B cell (primary cell): ENCODE data around the gene SAC3D1. TPM values are rescaled to one million over a fixed set of nuclear protein-coding genes. Genes with fewer than 3 reads are reported as not detected.

Experiments used
- ATAC-seq: fragments of 200-7000 bp; cut with Tn5 transposase; one replicate; pipeline ENCODE4 v1.10.0; 2021; ENCODE audit warnings: low read depth, mild to moderate bottlenecking, moderate number of reproducible peaks, moderate library complexity
- CTCF ChIA-PET: fragments of 350-600 bp; sonication (Branson Sonifier 250); formaldehyde crosslinking; loops from one replicate; lab custom pipeline; 2021; ENCODE audit warnings: antibody characterized with exemption, inconsistent platforms; lab: Charles Lee
- POLR2A ChIA-PET: fragments of 350-600 bp; sonication (Branson Sonifier 250); formaldehyde crosslinking; loops from one replicate; lab custom pipeline; 2021; ENCODE audit warnings: antibody characterized with exemption; lab: Charles Lee
- DNase-seq: peaks from one replicate; pipeline ENCODE4 v3.0.0; 2013
- H2AFZ ChIP-seq: 2 replicates; pipeline ENCODE4 v1.6.1; 2012; ENCODE audit warnings: mild to moderate bottlenecking, low read depth, low read length; ENCODE audit not compliant: insufficient read depth, poor library complexity, severe bottlenecking
- H3K27ac ChIP-seq, 2 donors: 1 replicate in 1 of 2; 2 replicates in 1 of 2; pipeline ENCODE4 v1.5.1; 2012 to 2013; ENCODE audit warnings: low read length in 2 of 2, mild to moderate bottlenecking in 2 of 2, moderate library complexity in 1 of 2
- H3K27me3 ChIP-seq, 4 experiments: fragments of 200-600 bp in 1 of 4; sonication (generic) in 1 of 4; replicated peaks in 1 of 4; 1 replicate in 2 of 4; 2 replicates in 2 of 4; pipeline versions ENCODE4 v1.6.1 to v1.7.0; 2013 to 2016; ENCODE audit warnings: low read length in 3 of 4, mild to moderate bottlenecking in 2 of 4, mixed read lengths in 1 of 4, moderate library complexity in 1 of 4; ENCODE audit not compliant: insufficient read depth in 4 of 4, control insufficient read depth in 3 of 4; ENCODE audit errors: control extremely low read depth in 1 of 4
- H3K36me3 ChIP-seq, 2 experiments: replicated peaks in 1 of 2; 1 replicate in 1 of 2; 2 replicates in 1 of 2; pipeline versions ENCODE4 v1.6.1 to v1.7.1; 2013; ENCODE audit warnings: low read length in 1 of 2; ENCODE audit not compliant: insufficient read depth in 2 of 2, control insufficient read depth in 1 of 2; ENCODE audit errors: control extremely low read depth in 1 of 2, extremely low read depth in 1 of 2
- H3K4me1 ChIP-seq, 2 donors: fragments of 200-600 bp in 1 of 2; sonication (generic) in 1 of 2; 1 replicate in 1 of 2; 2 replicates in 1 of 2; pipeline versions ENCODE4 v1.5.1 to v1.6.1; 2013 to 2017; ENCODE audit warnings: low read length in 2 of 2; ENCODE audit not compliant: control insufficient read depth in 2 of 2, insufficient read depth in 2 of 2
- H3K4me2 ChIP-seq: replicated peaks from 2 replicates; pipeline ENCODE3; 2012; ENCODE audit warnings: mild to moderate bottlenecking, low read depth, low read length; ENCODE audit not compliant: poor library complexity, severe bottlenecking
- H3K4me3 ChIP-seq, 5 experiments: fragments of 200-600 bp in 1 of 5; sonication (generic) in 1 of 5; 1 replicate in 3 of 5; 2 replicates in 2 of 5; pipeline versions ENCODE4 v1.5.1 to v1.7.0; 2011 to 2016; ENCODE audit warnings: low read length in 4 of 5, mild to moderate bottlenecking in 4 of 5, low read depth in 2 of 5, control low read depth in 1 of 5, moderate library complexity in 1 of 5; ENCODE audit not compliant: insufficient read depth in 1 of 5; ENCODE audit errors: control extremely low read depth in 1 of 5, extremely low read depth in 1 of 5
- H3K79me2 ChIP-seq: fragments of 200-600 bp; sonication (generic); one replicate; pipeline ENCODE4 v1.6.0; 2016; ENCODE audit warnings: low read length; ENCODE audit not compliant: control insufficient read depth, insufficient read depth
- H3K9ac ChIP-seq: fragments of 200-600 bp; sonication (generic); 2 replicates; pipeline ENCODE4 v1.6.1; 2017; ENCODE audit warnings: mild to moderate bottlenecking, low read length, moderate library complexity
- H3K9me3 ChIP-seq, 3 donors: one replicate each; pipeline versions ENCODE4 v1.6.1 to v1.7.1; 2013; ENCODE audit warnings: low read length in 2 of 3; ENCODE audit not compliant: control insufficient read depth in 2 of 3, insufficient read depth in 1 of 3; ENCODE audit errors: control extremely low read depth in 1 of 3
- H4K20me1 ChIP-seq: 2 replicates; pipeline ENCODE4 v1.6.0; 2012; ENCODE audit warnings: mild to moderate bottlenecking, low read length; ENCODE audit not compliant: insufficient read depth, control insufficient read depth, poor library complexity, severe bottlenecking
- H3K27ac Mint-ChIP-seq: one replicate; pipeline ENCODE4 v1.8.0; 2021; ENCODE audit warnings: mixed read lengths
- H3K27me3 Mint-ChIP-seq: one replicate; pipeline ENCODE4 v1.8.0; 2021; ENCODE audit warnings: mixed read lengths
- H3K4me1 Mint-ChIP-seq: one replicate; pipeline ENCODE4 v1.8.0; 2021; ENCODE audit warnings: mixed read lengths
- H3K4me3 Mint-ChIP-seq: one replicate; pipeline ENCODE4 v1.8.0; 2021; ENCODE audit warnings: mixed read lengths
- H3K9me3 Mint-ChIP-seq: one replicate; pipeline ENCODE4 v1.8.0; 2022; ENCODE audit warnings: mixed read lengths; ENCODE audit not compliant: insufficient read depth
- CTCF ChIP-seq: fragments of 200-600 bp; IDR thresholded peaks from one replicate; pipeline ENCODE4 v1.8.0; 2022; ENCODE audit warnings: antibody characterized with exemption, mild to moderate bottlenecking
- EZH2 ChIP-seq: IDR thresholded peaks from 2 replicates; pipeline ENCODE4 v1.6.1; 2012; ENCODE audit warnings: borderline replicate concordance, low read depth, mild to moderate bottlenecking, moderate library complexity, low read length; ENCODE audit not compliant: insufficient read depth, poor library complexity, severe bottlenecking
- WGBS: methylation state at CpG from one replicate; pipeline ENCODE4 v1.1.5; 2013; ENCODE audit warnings: missing lambda C conversion rate; ENCODE audit not compliant: insufficient coverage; 5-methylcytosine and 5-hydroxymethylcytosine counted together
- intact Hi-C: fragments of 100-400 bp; cut with micrococcal nuclease; formaldehyde crosslinking; loops from one replicate; pipeline ENCODE4 v1.10.0; 2022
- polyA plus RNA-seq: library from polyadenylated mRNA; depleted of rRNA; stranded (reverse); fragments of >200 nt; gene quantifications from 2 replicates; pipeline ENCODE4 v1.2.3, GENCODE V29; 2012
- total RNA-seq, 2 donors: library from RNA; stranded (reverse); fragments of 120-200 nt in 1 of 2; gene quantifications; 1 replicate in 1 of 2; 2 replicates in 1 of 2; pipeline versions ENCODE4 v1.2.3 to v1.2.4, GENCODE V29; 2013 to 2022

Gene SAC3D1
- total and polyA plus RNA-seq, 2 donors (not counting 1 experiment from before 2014, with no cell fraction given) = 5.9 to 6.0 TPM

- Histone ChIP-seq H3K4me2 (no peak overlapping the region), H4K20me1 (no peaks in the 10 kb centered on the region), H3K36me3 (no peaks in the 10 kb centered on the region), H3K4me3 (no peak overlapping the region), H3K4me1 (peaks cover 26 to 28% of the 10 kb centered on the region in 2 donors), H3K9me3 (no peaks in the 10 kb centered on the region), H3K27me3 (peaks cover 0 to 2% (median 0%) of the 10 kb centered on the region in 4 experiments), H3K9ac (no peak overlapping the region), H3K27ac (no peak overlapping the region), H2AFZ (no peak overlapping the region), H3K79me2 (peaks cover 6% of the 10 kb centered on the region)
- intact Hi-C loops = no loop called here
- 86% methylated on average over 3 of the region's 9 CpGs for WGBS
- Mint-ChIP-seq H3K4me3 (no peak overlapping the region), H3K27ac (no peak overlapping the region), H3K27me3 (no peaks in the 10 kb centered on the region), H3K9me3 (no peaks in the 10 kb centered on the region), H3K4me1 (peaks cover 34% of the 10 kb centered on the region)
- no peak for TF ChIP-seq EZH2
- no peak for TF ChIP-seq CTCF
- DNase-seq (no peak), ATAC-seq (no peak)
- CTCF ChIA-PET = no interaction called here
- POLR2A ChIA-PET = no interaction called here
Measured at GRCh38 chr11:65051398-65051858, 10.4 kb downstream of the SAC3D1 start.

GRCh38 chr11:65053827-65054508 lies 13.0 kb downstream of the SAC3D1 start:
- H3K4me3 Mint-ChIP-seq = peak overlapping the region; percentile 80
- ATAC-seq = peak; percentile 7
- DNase-seq = peak; percentile 67
- Histone ChIP-seq H2AFZ (peak overlapping the region; percentile 68), H3K4me2 (peak overlapping the region; percentile 67), H3K27me3 (peaks cover 0 to 2% (median 1%) of the 10 kb centered on the region in 4 experiments), H3K9me3 (no peaks in the 10 kb centered on the region), H3K36me3 (no peaks in the 10 kb centered on the region), H3K4me3 (no peak overlapping the region), H4K20me1 (no peaks in the 10 kb centered on the region), H3K9ac (peak overlapping the region; percentile 32), H3K27ac (peak overlapping the region in 1 of 2 donors; percentile 34), H3K4me1 (peaks cover 10 to 14% of the 10 kb centered on the region in 2 donors), H3K79me2 (no peaks in the 10 kb centered on the region)
- 7% methylated on average over 8 of the region's 8 CpGs for WGBS
- H3K27ac Mint-ChIP-seq = peak overlapping the region; percentile 80
- TF ChIP-seq CTCF (no peak), EZH2 (no peak)
- no peaks in the 10 kb centered on the region for H3K9me3 Mint-ChIP-seq
- H3K4me1 Mint-ChIP-seq = peaks cover 17% of the 10 kb centered on the region
- intact Hi-C loops = no loop called here
- no peaks in the 10 kb centered on the region for H3K27me3 Mint-ChIP-seq
- CTCF ChIA-PET = interaction anchor here (0.6 to 1.2 kb wide), 2 partner anchors 57 to 199 kb away, joined by 3 to 4 read pairs; no protein-coding TSS in a partner anchor
- POLR2A ChIA-PET = no interaction called here
